Memory B cell (primary cell): Measurements from ENCODE around the gene ASCL2.

ENCODE experiments used
- ATAC-seq: fragments of 150-1000 bp; cut with Tn5 transposase; 2 replicates; pipeline ENCODE4 v1.10.0; 2021; ENCODE audit warnings: low read depth, mild to moderate bottlenecking, moderate library complexity
- DNase-seq, 2 donors: peaks; one replicate each; pipeline ENCODE4 v3.0.0; 2022; ENCODE audit warnings: low spot score in 2 of 2
- H3K27ac Mint-ChIP-seq: one replicate; pipeline ENCODE4 v1.8.0; 2022; ENCODE audit warnings: mild to moderate bottlenecking, moderate library complexity, mixed read lengths
- H3K27me3 Mint-ChIP-seq: one replicate; pipeline ENCODE4 v1.8.0; 2022; ENCODE audit warnings: mixed read lengths
- H3K36me3 Mint-ChIP-seq: one replicate; pipeline ENCODE4 v1.8.0; 2022; ENCODE audit warnings: mild to moderate bottlenecking, mixed read lengths
- H3K4me1 Mint-ChIP-seq: one replicate; pipeline ENCODE4 v1.8.0; 2022; ENCODE audit warnings: mixed read lengths
- H3K4me3 Mint-ChIP-seq: one replicate; pipeline ENCODE4 v1.8.0; 2022; ENCODE audit warnings: mild to moderate bottlenecking, moderate library complexity, mixed read lengths
- H3K9me3 Mint-ChIP-seq: one replicate; pipeline ENCODE4 v1.8.0; 2022; ENCODE audit warnings: mixed read lengths

ASCL2 gene

GRCh38 chr11:2267306-2267850 is 3.0 kb downstream of the ASCL2 start:
- Mint-ChIP-seq H3K27ac (no peak overlapping the region), H3K4me3 (no peak overlapping the region), H3K27me3 (peaks cover 5% of the 10 kb centered on the region), H3K36me3 (no peaks in the 10 kb centered on the region), H3K9me3 (no peaks in the 10 kb centered on the region), H3K4me1 (peaks cover 23% of the 10 kb centered on the region)
- ATAC-seq, result no peak
- no peak for DNase-seq

GRCh38 chr11:2266586-2267305 is 3.6 kb downstream of the ASCL2 start:
- Mint-ChIP-seq H3K9me3 (no peaks in the 10 kb centered on the region), H3K36me3 (no peaks in the 10 kb centered on the region), H3K4me3 (no peak overlapping the region), H3K27me3 (peaks cover 5% of the 10 kb centered on the region), H3K27ac (peak overlapping the region; percentile 51), H3K4me1 (peaks cover 23% of the 10 kb centered on the region)
- ATAC-seq (no peak), DNase-seq (no peak)

GRCh38 chr11:2265854-2266585 is 4.4 kb downstream of the ASCL2 start:
- Mint-ChIP-seq H3K36me3 (no peaks in the 10 kb centered on the region), H3K4me1 (peaks cover 23% of the 10 kb centered on the region), H3K9me3 (no peaks in the 10 kb centered on the region), H3K27ac (peak overlapping the region; percentile 51), H3K27me3 (peaks cover 2% of the 10 kb centered on the region), H3K4me3 (peak overlapping the region; percentile 64)
- ATAC-seq (no peak), DNase-seq (no peak)

- H3K27me3 Mint-ChIP-seq, result no peaks in the 10 kb centered on the region
- H3K4me1 Mint-ChIP-seq, result peaks cover 21% of the 10 kb centered on the region
- H3K9me3 Mint-ChIP-seq, result no peaks in the 10 kb centered on the region
- peak overlapping the region; percentile 64 for H3K4me3 Mint-ChIP-seq
- peak; percentile 81 for ATAC-seq
- H3K27ac Mint-ChIP-seq, result peak overlapping the region; percentile 51
- no peaks in the 10 kb centered on the region for H3K36me3 Mint-ChIP-seq
- peak in 1 of 2 donors; percentile 53 for DNase-seq
These were observed 5.0 kb downstream of the ASCL2 start for GRCh38 chr11:2265396-2265795.

GRCh38 chr11:2264366-2265053 is 5.9 kb downstream of the ASCL2 start:
- no peaks in the 10 kb centered on the region for H3K9me3 Mint-ChIP-seq
- no peak overlapping the region for H3K4me3 Mint-ChIP-seq
- H3K27ac Mint-ChIP-seq, result no peak overlapping the region
- H3K4me1 Mint-ChIP-seq, result peaks cover 21% of the 10 kb centered on the region
- no peak for DNase-seq
- no peaks in the 10 kb centered on the region for H3K36me3 Mint-ChIP-seq
- no peaks in the 10 kb centered on the region for H3K27me3 Mint-ChIP-seq
- ATAC-seq, result no peak

GRCh38 chr11:2263724-2264360 is 6.5 kb downstream of the ASCL2 start:
- H3K9me3 Mint-ChIP-seq, result no peaks in the 10 kb centered on the region
- H3K4me3 Mint-ChIP-seq, result no peak overlapping the region
- peaks cover 21% of the 10 kb centered on the region for H3K4me1 Mint-ChIP-seq
- H3K27me3 Mint-ChIP-seq, result no peaks in the 10 kb centered on the region
- H3K36me3 Mint-ChIP-seq, result no peaks in the 10 kb centered on the region
- DNase-seq (no peak), ATAC-seq (no peak)
- H3K27ac Mint-ChIP-seq, result no peak overlapping the region

- ATAC-seq, result no peak
- Mint-ChIP-seq H3K9me3 (no peaks in the 10 kb centered on the region), H3K27ac (no peak overlapping the region), H3K36me3 (no peaks in the 10 kb centered on the region), H3K27me3 (peaks cover 2% of the 10 kb centered on the region), H3K4me1 (peaks cover 19% of the 10 kb centered on the region), H3K4me3 (no peak overlapping the region)
- no peak for DNase-seq
These were observed 7.3 kb downstream of the ASCL2 start for GRCh38 chr11:2263071-2263565.

- no peak overlapping the region for H3K27ac Mint-ChIP-seq
- ATAC-seq (no peak), DNase-seq (no peak)
- peaks cover 2% of the 10 kb centered on the region for H3K27me3 Mint-ChIP-seq
- H3K4me1 Mint-ChIP-seq, result peaks cover 15% of the 10 kb centered on the region
- no peaks in the 10 kb centered on the region for H3K9me3 Mint-ChIP-seq
- no peak overlapping the region for H3K4me3 Mint-ChIP-seq
- H3K36me3 Mint-ChIP-seq, result no peaks in the 10 kb centered on the region
These were observed 7.9 kb downstream of the ASCL2 start for GRCh38 chr11:2262301-2263070.

- Mint-ChIP-seq H3K4me1 (peaks cover 16% of the 10 kb centered on the region), H3K9me3 (no peaks in the 10 kb centered on the region), H3K4me3 (no peak overlapping the region), H3K27ac (no peak overlapping the region), H3K27me3 (peaks cover 2% of the 10 kb centered on the region), H3K36me3 (no peaks in the 10 kb centered on the region)
- DNase-seq (no peak), ATAC-seq (no peak)
These were observed 8.8 kb downstream of the ASCL2 start for GRCh38 chr11:2261436-2262230.

- Mint-ChIP-seq H3K36me3 (no peaks in the 10 kb centered on the region), H3K4me1 (peaks cover 8% of the 10 kb centered on the region), H3K4me3 (no peak overlapping the region), H3K9me3 (no peaks in the 10 kb centered on the region), H3K27ac (no peak overlapping the region), H3K27me3 (peaks cover 2% of the 10 kb centered on the region)
- no peak for ATAC-seq
- no peak for DNase-seq
These were observed 9.7 kb downstream of the ASCL2 start for GRCh38 chr11:2260491-2261364.

- Mint-ChIP-seq H3K9me3 (no peaks in the 10 kb centered on the region), H3K4me3 (no peak overlapping the region), H3K36me3 (no peaks in the 10 kb centered on the region), H3K27ac (no peak overlapping the region), H3K4me1 (peaks cover 3% of the 10 kb centered on the region), H3K27me3 (peaks cover 2% of the 10 kb centered on the region)
- no peak for ATAC-seq
- DNase-seq, result no peak
These were observed 10.4 kb downstream of the ASCL2 start for GRCh38 chr11:2259897-2260451.

GRCh38 chr11:2259466-2259830 is 10.9 kb downstream of the ASCL2 start:
- DNase-seq (no peak), ATAC-seq (no peak)
- no peak overlapping the region for H3K4me3 Mint-ChIP-seq
- peaks cover 3% of the 10 kb centered on the region for H3K4me1 Mint-ChIP-seq
- peaks cover 2% of the 10 kb centered on the region for H3K27me3 Mint-ChIP-seq
- H3K36me3 Mint-ChIP-seq, result no peaks in the 10 kb centered on the region
- H3K27ac Mint-ChIP-seq, result no peak overlapping the region
- peaks cover 2% of the 10 kb centered on the region for H3K9me3 Mint-ChIP-seq
